ENCODE data around the gene AARS1.
"Not testable (repeated sequence)": the region's sequence is repeated elsewhere in the genome, so short reads cannot be mapped to it uniquely, and the experiment has no call there.

Gene AARS1

GRCh38 chr16:70289229-70290094 is at the start of gene AARS1:
Gene AARS1 (minus strand): TSS chr16:70289506. CDS start chr16:70282763, 6,743 bp downstream.
- DNase-seq (ENCODE audit: low spot score) = peak; percentile 100

- no peak for DNase-seq (ENCODE audit: low spot score)
These were observed 48.5 kb upstream of the AARS1 start for GRCh38 chr16:70337814-70338213.

GRCh38 chr16:70332728-70333127 is 43.4 kb upstream of the AARS1 start:
- DNase-seq (ENCODE audit: low spot score) = not testable (repeated sequence)

- DNase-seq (ENCODE audit: low spot score) = no peak
These were observed 42.5 kb upstream of the AARS1 start for GRCh38 chr16:70331588-70332358.

GRCh38 chr16:70331091-70331490 is 41.8 kb upstream of the AARS1 start:
- DNase-seq (ENCODE audit: low spot score) = no peak

GRCh38 chr16:70324998-70325747 is 35.9 kb upstream of the AARS1 start:
- no peak for DNase-seq (ENCODE audit: low spot score)

- DNase-seq (ENCODE audit: low spot score) = no peak
These were observed 30.8 kb upstream of the AARS1 start for GRCh38 chr16:70320121-70320520.

- not testable (repeated sequence) for DNase-seq (ENCODE audit: low spot score)
These were observed 18.4 kb upstream of the AARS1 start for GRCh38 chr16:70307726-70308125.

- DNase-seq (ENCODE audit: low spot score) = no peak
These were observed 17.6 kb upstream of the AARS1 start for GRCh38 chr16:70306880-70307279.

- DNase-seq (ENCODE audit: low spot score) = no peak
These were observed 15.7 kb upstream of the AARS1 start for GRCh38 chr16:70304892-70305448.

- DNase-seq (ENCODE audit: low spot score) = no peak
These were observed 13.4 kb upstream of the AARS1 start for GRCh38 chr16:70302745-70303144.

- no peak for DNase-seq (ENCODE audit: low spot score)
These were observed 11.8 kb upstream of the AARS1 start for GRCh38 chr16:70301121-70301520.

- peak; percentile 80 for DNase-seq (ENCODE audit: low spot score)
These were observed 10.0 kb upstream of the AARS1 start, which contains the start of gene DDX19B for GRCh38 chr16:70298988-70299938. Gene DDX19B (plus strand): TSS chr16:70299186. CDS start chr16:70299298, 112 bp downstream.

GRCh38 chr16:70295634-70296033 is 6.3 kb upstream of the AARS1 start:
- DNase-seq (ENCODE audit: low spot score) = no peak

GRCh38 chr16:70294385-70295025 is 5.2 kb upstream of the AARS1 start:
- DNase-seq (ENCODE audit: low spot score) = no peak

GRCh38 chr16:70292148-70292547 is 2.8 kb upstream of the AARS1 start:
- not testable (repeated sequence) for DNase-seq (ENCODE audit: low spot score)

GRCh38 chr16:70290949-70291519 is 1.7 kb upstream of the AARS1 start:
- DNase-seq (ENCODE audit: low spot score) = no peak

- DNase-seq (ENCODE audit: low spot score) = not testable (repeated sequence)
These were observed 1.9 kb downstream of the AARS1 start for GRCh38 chr16:70287304-70287971.

GRCh38 chr16:70276392-70276791 is 12.9 kb downstream of the AARS1 start:
- no peak for DNase-seq (ENCODE audit: low spot score)

All from HuH-7 (cell line).